Measurements from ENCODE around the gene LPGAT1.

Gene LPGAT1

DNA sequence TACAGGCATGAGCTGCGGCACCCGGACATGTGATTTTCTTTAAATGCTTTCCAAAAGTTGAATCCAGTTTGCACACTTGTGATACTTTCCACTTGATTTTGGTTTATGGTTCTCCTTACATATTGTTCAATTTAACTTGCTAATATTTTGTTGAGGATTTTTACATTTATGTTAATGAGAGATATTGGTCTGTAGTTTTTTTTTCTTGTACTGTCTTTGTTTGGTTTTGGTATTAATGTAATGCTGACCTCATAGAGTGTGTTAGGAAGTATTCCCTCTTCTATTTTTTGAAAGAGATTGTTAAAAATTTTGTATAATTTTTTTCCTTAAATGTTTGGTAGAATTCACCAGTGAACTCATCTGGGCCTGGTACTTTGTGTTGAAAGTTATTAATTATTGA lies 34.6 kb upstream of the LPGAT1 start:
- H3K27me3 ChIP-seq (replicated peaks; ENCODE audit: insufficient read depth, low read length): no peaks in the 10 kb centered on the region
- no peaks in the 10 kb centered on the region for H3K9me3 ChIP-seq (replicated peaks; ENCODE audit: insufficient read depth, low read length)
- H4K20me1 ChIP-seq (ENCODE audit: insufficient read depth, low read length): no peaks in the 10 kb centered on the region
- no peak overlapping the region for H3K4me2 ChIP-seq (ENCODE audit: low read depth, low read length)
- no peak for DNase-seq
- TF ChIP-seq EZH2 (optimal IDR thresholded peaks at IDR 0.05; ENCODE audit: low read depth, low read length) (no peak), EZH2phosphoT487 (IDR thresholded peaks at IDR 0.05; ENCODE audit: low read length) (no peak)
- TF ChIP-seq, protein P1, sequence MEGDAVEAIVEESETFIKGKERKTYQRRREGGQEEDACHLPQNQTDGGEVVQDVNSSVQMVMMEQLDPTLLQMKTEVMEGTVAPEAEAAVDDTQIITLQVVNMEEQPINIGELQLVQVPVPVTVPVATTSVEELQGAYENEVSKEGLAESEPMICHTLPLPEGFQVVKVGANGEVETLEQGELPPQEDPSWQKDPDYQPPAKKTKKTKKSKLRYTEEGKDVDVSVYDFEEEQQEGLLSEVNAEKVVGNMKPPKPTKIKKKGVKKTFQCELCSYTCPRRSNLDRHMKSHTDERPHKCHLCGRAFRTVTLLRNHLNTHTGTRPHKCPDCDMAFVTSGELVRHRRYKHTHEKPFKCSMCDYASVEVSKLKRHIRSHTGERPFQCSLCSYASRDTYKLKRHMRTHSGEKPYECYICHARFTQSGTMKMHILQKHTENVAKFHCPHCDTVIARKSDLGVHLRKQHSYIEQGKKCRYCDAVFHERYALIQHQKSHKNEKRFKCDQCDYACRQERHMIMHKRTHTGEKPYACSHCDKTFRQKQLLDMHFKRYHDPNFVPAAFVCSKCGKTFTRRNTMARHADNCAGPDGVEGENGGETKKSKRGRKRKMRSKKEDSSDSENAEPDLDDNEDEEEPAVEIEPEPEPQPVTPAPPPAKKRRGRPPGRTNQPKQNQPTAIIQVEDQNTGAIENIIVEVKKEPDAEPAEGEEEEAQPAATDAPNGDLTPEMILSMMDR (IDR thresholded peaks at IDR 0.05; ENCODE audit: low read length): no peak
- H3K9me2 ChIP-seq (replicated peaks; ENCODE audit: insufficient read depth, low read length): no peaks in the 10 kb centered on the region
- H3K9ac ChIP-seq (ENCODE audit: low read length): no peak overlapping the region
- H3K4me1 ChIP-seq (ENCODE audit: low read length): no peaks in the 10 kb centered on the region
- H3K4me3 ChIP-seq (ENCODE audit: low read length): no peak overlapping the region
- H2AFZ ChIP-seq (ENCODE audit: low read length): no peak overlapping the region
- no peaks in the 10 kb centered on the region for H3K36me3 ChIP-seq (replicated peaks; ENCODE audit: insufficient read depth, low read length)
- H3K27ac ChIP-seq (ENCODE audit: low read length): no peak overlapping the region
- H3K79me2 ChIP-seq (ENCODE audit: low read length): no peaks in the 10 kb centered on the region
- H3F3A ChIP-seq (ENCODE audit: insufficient read depth, low read length): no peaks in the 10 kb centered on the region

DNA sequence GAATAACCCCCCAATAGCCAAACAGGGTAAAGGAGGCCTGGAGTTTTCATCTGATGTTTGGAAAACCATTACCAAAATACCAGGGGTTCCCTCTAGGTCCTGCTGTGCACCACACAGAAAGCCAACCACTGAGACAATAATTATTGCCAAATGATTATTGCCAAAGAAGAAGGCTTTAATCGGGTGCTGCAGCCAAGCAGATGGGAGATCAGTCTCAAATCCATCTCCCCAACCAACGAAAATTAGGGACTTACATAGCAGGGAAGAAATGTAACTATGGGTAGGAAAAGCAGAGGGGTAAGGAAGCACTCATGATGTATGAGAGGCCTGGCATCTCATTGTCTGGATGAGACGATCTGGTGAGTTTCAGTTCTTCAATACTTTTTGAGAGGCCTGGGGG lies 28.8 kb upstream of the LPGAT1 start:
- Histone ChIP-seq H3K4me2 (ENCODE audit: low read depth, low read length) (no peak overlapping the region), H4K20me1 (ENCODE audit: insufficient read depth, low read length) (no peaks in the 10 kb centered on the region), H3K9me2 (replicated peaks; ENCODE audit: insufficient read depth, low read length) (no peaks in the 10 kb centered on the region), H3K4me1 (ENCODE audit: low read length) (no peaks in the 10 kb centered on the region), H2AFZ (ENCODE audit: low read length) (no peak overlapping the region), H3K36me3 (replicated peaks; ENCODE audit: insufficient read depth, low read length) (no peaks in the 10 kb centered on the region), H3K27me3 (replicated peaks; ENCODE audit: insufficient read depth, low read length) (no peaks in the 10 kb centered on the region), H3K9ac (ENCODE audit: low read length) (no peak overlapping the region), H3K27ac (ENCODE audit: low read length) (no peak overlapping the region), H3F3A (ENCODE audit: insufficient read depth, low read length) (no peaks in the 10 kb centered on the region), H3K4me3 (ENCODE audit: low read length) (no peak overlapping the region), H3K9me3 (replicated peaks; ENCODE audit: insufficient read depth, low read length) (no peaks in the 10 kb centered on the region), H3K79me2 (ENCODE audit: low read length) (no peaks in the 10 kb centered on the region)
- no peak for DNase-seq
- TF ChIP-seq EZH2 (optimal IDR thresholded peaks at IDR 0.05; ENCODE audit: low read depth, low read length): no peak
- TF ChIP-seq, protein P1 (IDR thresholded peaks at IDR 0.05; ENCODE audit: low read length): no peak
- TF ChIP-seq EZH2phosphoT487 (IDR thresholded peaks at IDR 0.05; ENCODE audit: low read length): no peak

DNA sequence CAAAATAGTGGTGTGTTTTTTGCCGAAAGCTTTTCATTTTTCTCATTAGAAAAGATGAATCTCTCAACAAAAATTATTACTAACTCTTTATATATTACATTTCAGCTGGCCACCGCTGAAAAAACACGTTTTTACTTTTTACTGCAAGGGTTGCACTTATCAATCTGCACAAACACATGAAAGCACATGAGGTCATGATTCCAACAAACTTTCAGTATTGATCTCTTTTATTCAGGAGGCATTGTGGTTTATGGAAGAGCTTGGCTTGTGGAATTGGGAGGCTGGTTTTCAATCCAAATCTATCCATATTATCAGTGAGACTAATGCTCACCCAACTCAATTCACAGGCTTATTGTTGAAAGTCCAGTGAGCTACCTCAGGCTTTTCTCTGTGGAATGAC lies 20.6 kb upstream of the LPGAT1 start:
- TF ChIP-seq, protein P1 (IDR thresholded peaks at IDR 0.05; ENCODE audit: low read length): no peak
- TF ChIP-seq EZH2 (optimal IDR thresholded peaks at IDR 0.05; ENCODE audit: low read depth, low read length): no peak
- TF ChIP-seq EZH2phosphoT487 (IDR thresholded peaks at IDR 0.05; ENCODE audit: low read length): no peak
- Histone ChIP-seq H3K9me2 (replicated peaks; ENCODE audit: insufficient read depth, low read length) (no peaks in the 10 kb centered on the region), H4K20me1 (ENCODE audit: insufficient read depth, low read length) (no peaks in the 10 kb centered on the region), H3K4me1 (ENCODE audit: low read length) (no peaks in the 10 kb centered on the region), H3K9me3 (replicated peaks; ENCODE audit: insufficient read depth, low read length) (no peaks in the 10 kb centered on the region), H3K4me2 (ENCODE audit: low read depth, low read length) (no peak overlapping the region), H2AFZ (ENCODE audit: low read length) (no peak overlapping the region), H3K4me3 (ENCODE audit: low read length) (no peak overlapping the region), H3K79me2 (ENCODE audit: low read length) (no peaks in the 10 kb centered on the region), H3F3A (ENCODE audit: insufficient read depth, low read length) (no peaks in the 10 kb centered on the region), H3K27me3 (replicated peaks; ENCODE audit: insufficient read depth, low read length) (no peaks in the 10 kb centered on the region), H3K9ac (ENCODE audit: low read length) (no peak overlapping the region), H3K27ac (ENCODE audit: low read length) (no peak overlapping the region), H3K36me3 (replicated peaks; ENCODE audit: insufficient read depth, low read length) (no peaks in the 10 kb centered on the region)
- DNase-seq: no peak
